ENCODE measurements around the gene PRDM10. TPM values are rescaled to one million over a fixed set of nuclear protein-coding genes. Genes with fewer than 3 reads are reported as not detected.

Gene PRDM10
- polyA plus RNA-seq, 1 donor, result 8.8 TPM

DNA sequence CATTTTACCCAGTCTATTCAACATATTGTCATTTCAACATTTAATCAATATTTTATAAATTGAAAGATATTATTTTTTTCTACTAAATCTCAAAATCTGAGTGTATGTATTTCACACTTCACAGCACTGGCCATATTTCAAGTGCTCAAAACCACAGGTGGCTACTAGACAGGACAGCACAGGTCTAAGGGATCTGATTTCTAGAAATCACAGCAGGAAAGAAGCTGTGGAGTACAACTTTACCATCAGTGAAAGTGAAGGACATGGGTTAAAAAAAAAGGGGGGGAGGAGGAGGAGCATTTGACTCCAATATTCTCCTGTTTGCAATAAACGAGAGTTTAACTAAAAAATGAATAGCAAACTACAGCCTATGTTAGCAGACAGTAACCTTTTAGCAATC, 4.5 kb downstream of the PRDM10 start:
- Histone ChIP-seq H3K9me3 (ENCODE audit: control insufficient read depth, low read depth, low read length) (no peaks in the 10 kb centered on the region), H3K27ac (ENCODE audit: low read length) (peak overlapping the region; percentile 89), H3K4me3 (ENCODE audit: low read length) (no peak overlapping the region), H3K4me1 (ENCODE audit: control insufficient read depth, insufficient read depth, low read length) (peaks cover 26% of the 10 kb centered on the region), H3K27me3 (ENCODE audit: control insufficient read depth, insufficient read depth, low read length) (no peaks in the 10 kb centered on the region), H3K36me3 (ENCODE audit: control insufficient read depth, insufficient read depth, low read length) (no peaks in the 10 kb centered on the region)
- DNase-seq, result no peak
- no CpG with 5 or more reads among the region's 1 CpG for WGBS (ENCODE audit: insufficient coverage, low lambda C conversion rate)

DNA sequence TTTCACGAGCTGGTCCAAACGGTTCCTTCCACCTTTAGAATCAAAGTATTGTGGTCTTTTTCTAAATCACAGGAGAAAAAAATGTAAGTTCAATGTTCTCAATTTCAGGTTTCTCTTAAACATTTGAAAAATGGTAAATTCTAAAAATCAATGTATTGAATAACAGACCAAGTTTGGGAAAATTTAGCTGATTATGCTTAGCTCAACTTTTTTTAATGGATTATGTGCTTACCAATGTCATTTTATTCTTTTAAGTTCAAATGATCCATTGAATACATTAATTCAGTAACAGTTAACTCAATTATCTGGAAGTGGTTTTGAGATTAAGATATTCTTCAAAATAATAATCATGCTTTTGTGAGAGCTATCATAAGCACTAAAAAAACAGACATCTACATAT, 5.1 kb downstream of the PRDM10 start:
- no peaks in the 10 kb centered on the region for H3K27me3 ChIP-seq (ENCODE audit: control insufficient read depth, insufficient read depth, low read length)
- WGBS (ENCODE audit: insufficient coverage, low lambda C conversion rate), result 100% methylated on average over 1 of the region's 2 CpGs

DNA sequence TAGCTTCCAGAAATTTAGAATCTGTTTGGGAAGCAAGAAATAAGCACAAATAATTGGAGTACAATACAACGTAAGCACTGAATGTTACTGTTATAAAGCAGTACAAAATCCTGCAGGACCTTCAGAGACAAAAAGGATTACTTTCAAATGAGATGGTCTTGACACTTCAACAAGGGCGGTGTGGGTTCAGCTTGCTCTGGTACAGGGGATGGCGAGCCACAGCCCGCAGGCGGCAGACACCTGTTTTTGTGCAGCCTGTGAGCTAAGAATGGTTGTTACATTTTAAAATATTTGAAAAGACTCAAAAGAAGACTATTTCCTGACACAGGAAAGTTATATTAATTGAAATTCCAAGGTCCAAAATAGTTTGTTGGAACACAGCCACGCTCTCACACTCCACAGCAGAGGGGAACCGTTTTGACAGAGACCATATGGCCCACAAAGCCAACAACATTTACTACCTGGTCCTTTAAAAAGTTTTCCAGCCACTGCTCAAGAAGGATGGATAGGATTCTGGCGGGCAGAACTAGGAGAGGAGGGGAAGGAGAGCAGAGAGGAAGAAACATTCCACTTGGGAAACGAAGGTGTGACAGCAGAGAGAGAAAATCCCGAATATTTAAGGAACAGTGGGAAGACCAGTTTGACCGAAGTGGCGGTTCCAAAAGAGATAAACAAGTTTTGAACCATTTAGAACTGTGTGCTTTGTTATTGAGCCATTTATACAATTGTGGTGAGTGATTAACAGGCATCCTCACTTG, 6.3 kb downstream of the PRDM10 start:
- DNase-seq, result no peak
- Histone ChIP-seq H3K36me3 (ENCODE audit: control insufficient read depth, insufficient read depth, low read length) (no peaks in the 10 kb centered on the region), H3K4me3 (ENCODE audit: low read length) (no peak overlapping the region), H3K27ac (ENCODE audit: low read length) (peak overlapping the region; percentile 62), H3K4me1 (ENCODE audit: control insufficient read depth, insufficient read depth, low read length) (peaks cover 39% of the 10 kb centered on the region), H3K27me3 (ENCODE audit: control insufficient read depth, insufficient read depth, low read length) (no peaks in the 10 kb centered on the region), H3K9me3 (ENCODE audit: control insufficient read depth, low read depth, low read length) (no peaks in the 10 kb centered on the region)
- 83% methylated on average over 5 of the region's 12 CpGs for WGBS (ENCODE audit: insufficient coverage, low lambda C conversion rate)

More for the DNA sequence above, 5.1 kb downstream of the PRDM10 start:
- no peak overlapping the region for H3K4me3 ChIP-seq (ENCODE audit: low read length)
- no peaks in the 10 kb centered on the region for H3K9me3 ChIP-seq (ENCODE audit: control insufficient read depth, low read depth, low read length)
- H3K36me3 ChIP-seq (ENCODE audit: control insufficient read depth, insufficient read depth, low read length), result no peaks in the 10 kb centered on the region
- peaks cover 31% of the 10 kb centered on the region for H3K4me1 ChIP-seq (ENCODE audit: control insufficient read depth, insufficient read depth, low read length)
- H3K27ac ChIP-seq (ENCODE audit: low read length), result peak overlapping the region; percentile 62
- no peak for DNase-seq

DNA sequence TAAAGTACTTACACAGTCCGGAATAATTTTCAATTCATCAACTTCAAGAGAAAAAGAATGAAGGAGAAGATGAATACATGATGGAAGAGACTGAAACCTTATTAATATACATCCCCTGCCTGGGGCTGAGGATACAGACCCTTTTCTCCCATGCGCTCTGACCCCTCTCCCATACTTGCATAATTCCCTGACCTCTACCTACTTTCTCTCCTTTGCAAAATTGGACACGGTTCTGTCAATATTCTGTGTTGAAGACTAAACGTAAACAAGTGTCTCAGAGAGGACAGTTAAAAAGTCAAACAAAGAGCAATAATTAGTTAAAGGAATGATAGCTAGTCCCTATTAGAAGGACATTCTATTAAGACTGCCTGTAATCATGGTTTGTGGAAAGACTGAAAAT, 7.5 kb downstream of the PRDM10 start:
- Histone ChIP-seq H3K36me3 (ENCODE audit: control insufficient read depth, insufficient read depth, low read length) (no peaks in the 10 kb centered on the region), H3K9me3 (ENCODE audit: control insufficient read depth, low read depth, low read length) (no peaks in the 10 kb centered on the region), H3K27ac (ENCODE audit: low read length) (no peak overlapping the region), H3K27me3 (ENCODE audit: control insufficient read depth, insufficient read depth, low read length) (no peaks in the 10 kb centered on the region), H3K4me3 (ENCODE audit: low read length) (no peak overlapping the region), H3K4me1 (ENCODE audit: control insufficient read depth, insufficient read depth, low read length) (peaks cover 35% of the 10 kb centered on the region)
- WGBS (ENCODE audit: insufficient coverage, low lambda C conversion rate), result no CpG with 5 or more reads among the region's 4 CpGs
- DNase-seq, result no peak

DNA sequence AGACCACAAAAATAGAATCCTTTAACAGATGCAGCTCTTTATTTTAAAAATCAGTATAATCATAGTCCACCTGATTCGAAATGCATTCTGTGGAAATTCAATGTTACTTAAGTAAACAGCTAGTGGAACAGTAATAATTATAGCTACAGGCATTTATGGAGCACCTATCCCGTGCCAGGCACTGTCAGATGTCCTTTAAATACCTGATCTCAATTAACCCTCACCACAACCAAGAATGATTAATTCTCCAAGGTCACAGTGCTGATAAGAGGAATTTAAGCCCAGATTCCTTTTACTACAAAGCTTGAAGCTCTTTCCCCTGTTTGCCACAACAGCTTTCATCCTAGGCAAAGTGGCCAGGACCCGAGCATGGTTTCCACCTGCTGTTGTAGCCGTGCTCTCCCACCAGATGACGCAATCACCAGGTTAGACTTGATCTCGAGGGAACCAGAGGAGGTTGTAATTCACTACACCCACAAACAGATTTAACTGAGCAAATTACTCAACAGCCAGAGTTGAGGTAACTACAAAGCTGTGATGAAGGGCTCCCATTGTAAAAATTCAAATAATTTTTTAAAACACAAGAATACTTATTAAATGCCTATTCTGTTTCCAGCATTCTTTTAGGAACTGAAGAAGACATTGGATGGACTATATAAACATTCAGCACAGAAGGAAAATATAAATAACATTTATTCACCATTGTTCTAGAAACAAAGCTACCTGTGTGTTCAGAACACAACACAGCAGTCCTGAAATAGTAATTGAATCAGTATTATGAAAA, 10.3 kb downstream of the PRDM10 start:
- H3K27ac ChIP-seq (ENCODE audit: low read length), result peak overlapping the region; percentile 71
- 20% methylated on average over 1 of the region's 6 CpGs for WGBS (ENCODE audit: insufficient coverage, low lambda C conversion rate)
- no peaks in the 10 kb centered on the region for H3K36me3 ChIP-seq (ENCODE audit: control insufficient read depth, insufficient read depth, low read length)
- no peaks in the 10 kb centered on the region for H3K27me3 ChIP-seq (ENCODE audit: control insufficient read depth, insufficient read depth, low read length)
- H3K4me1 ChIP-seq (ENCODE audit: control insufficient read depth, insufficient read depth, low read length), result peaks cover 30% of the 10 kb centered on the region
- no peak overlapping the region for H3K4me3 ChIP-seq (ENCODE audit: low read length)
- peak; percentile 59 to 85 for DNase-seq
- H3K9me3 ChIP-seq (ENCODE audit: control insufficient read depth, low read depth, low read length), result no peaks in the 10 kb centered on the region

DNA sequence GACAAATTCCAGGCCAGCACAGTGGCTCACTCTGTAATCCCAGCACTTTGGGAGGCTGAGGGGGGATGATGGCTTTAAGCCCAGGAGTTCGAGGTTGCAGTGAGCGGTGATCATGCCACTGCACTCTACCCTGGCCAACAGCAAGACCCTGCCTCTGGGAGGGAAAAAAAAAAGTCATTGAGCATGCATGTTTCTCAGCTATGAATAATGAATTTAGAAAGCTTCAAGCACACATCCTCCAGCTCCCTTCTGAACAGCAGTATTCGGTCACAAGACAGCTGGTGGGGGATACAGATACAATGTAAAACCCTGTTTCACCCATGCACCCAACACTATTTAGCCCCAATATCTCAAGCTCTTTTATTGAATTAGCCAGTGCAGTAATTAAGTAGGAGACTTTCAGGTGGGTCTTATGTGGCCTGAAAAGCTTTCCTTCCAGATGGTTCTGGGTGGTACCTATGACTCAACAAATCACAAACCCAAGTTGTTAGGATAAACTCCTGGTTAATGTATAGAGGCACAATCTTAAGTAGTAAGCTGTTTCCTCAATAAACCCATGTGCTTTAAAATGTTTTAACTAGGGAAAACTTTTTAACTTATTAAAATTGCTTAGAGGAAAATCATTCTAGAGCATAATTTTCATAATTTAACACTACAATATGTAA, 13.4 kb downstream of the PRDM10 start:
- DNase-seq, result peak in 1 of 2 donors; percentile 60

DNA sequence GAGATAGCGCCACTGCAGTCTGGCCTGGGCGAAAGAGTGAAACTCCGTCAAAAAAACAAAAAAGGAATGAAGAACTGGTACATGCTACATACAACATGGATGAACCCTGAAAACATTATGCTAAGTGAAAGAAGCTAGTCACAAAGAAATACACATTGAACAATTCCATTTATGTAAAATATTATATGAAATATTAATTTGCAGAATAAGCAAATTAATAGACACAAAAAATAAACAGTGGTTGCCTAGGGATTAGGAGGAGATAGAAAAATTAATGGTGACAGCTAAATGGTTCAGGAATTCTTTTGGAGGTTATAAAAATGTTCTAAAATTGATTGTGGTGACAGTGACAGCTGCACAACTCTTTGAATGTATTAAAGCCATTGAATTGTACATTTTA, 14.7 kb downstream of the PRDM10 start:
- H3K9me3 ChIP-seq (ENCODE audit: control insufficient read depth, low read depth, low read length), result no peaks in the 10 kb centered on the region
- H3K4me3 ChIP-seq (ENCODE audit: low read length), result no peak overlapping the region
- H3K36me3 ChIP-seq (ENCODE audit: control insufficient read depth, insufficient read depth, low read length), result no peaks in the 10 kb centered on the region
- DNase-seq, result no peak
- no peaks in the 10 kb centered on the region for H3K27me3 ChIP-seq (ENCODE audit: control insufficient read depth, insufficient read depth, low read length)
- no peak overlapping the region for H3K27ac ChIP-seq (ENCODE audit: low read length)
- H3K4me1 ChIP-seq (ENCODE audit: control insufficient read depth, insufficient read depth, low read length), result peaks cover 17% of the 10 kb centered on the region
- 100% methylated on average over 2 of the region's 3 CpGs for WGBS (ENCODE audit: insufficient coverage, low lambda C conversion rate)

More for the DNA sequence above, 13.4 kb downstream of the PRDM10 start:
- no peak overlapping the region for H3K4me3 ChIP-seq (ENCODE audit: low read length)
- H3K9me3 ChIP-seq (ENCODE audit: control insufficient read depth, low read depth, low read length), result no peaks in the 10 kb centered on the region
- peaks cover 21% of the 10 kb centered on the region for H3K4me1 ChIP-seq (ENCODE audit: control insufficient read depth, insufficient read depth, low read length)
- H3K27ac ChIP-seq (ENCODE audit: low read length), result peak overlapping the region; percentile 49
- H3K27me3 ChIP-seq (ENCODE audit: control insufficient read depth, insufficient read depth, low read length), result no peaks in the 10 kb centered on the region
- no CpG with 5 or more reads among the region's 3 CpGs for WGBS (ENCODE audit: insufficient coverage, low lambda C conversion rate)
- H3K36me3 ChIP-seq (ENCODE audit: control insufficient read depth, insufficient read depth, low read length), result no peaks in the 10 kb centered on the region

DNA sequence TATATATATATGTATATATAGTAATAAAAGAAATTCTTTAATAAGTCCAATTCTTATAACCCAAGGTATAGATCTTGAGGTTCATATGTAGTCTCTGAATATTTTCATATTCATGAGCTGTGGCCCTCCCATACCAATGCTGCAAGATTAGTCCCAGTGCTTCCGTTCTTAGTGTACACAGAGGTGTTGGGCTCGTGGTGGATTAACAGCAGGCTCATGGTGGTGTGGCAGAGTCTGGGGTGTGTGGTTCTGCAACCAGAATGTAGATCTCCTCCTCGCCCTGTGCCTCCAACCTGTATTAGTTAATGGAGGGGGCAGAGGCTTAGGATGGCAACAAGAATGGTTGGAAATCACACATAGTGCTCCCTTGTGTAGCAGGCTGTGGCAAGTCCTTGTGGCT, 16.8 kb downstream of the PRDM10 start:
- DNase-seq, result no peak
- no peaks in the 10 kb centered on the region for H3K36me3 ChIP-seq (ENCODE audit: control insufficient read depth, insufficient read depth, low read length)
- H3K4me3 ChIP-seq (ENCODE audit: low read length), result no peak overlapping the region
- no peaks in the 10 kb centered on the region for H3K27me3 ChIP-seq (ENCODE audit: control insufficient read depth, insufficient read depth, low read length)
- H3K9me3 ChIP-seq (ENCODE audit: control insufficient read depth, low read depth, low read length), result no peaks in the 10 kb centered on the region
- no peak overlapping the region for H3K27ac ChIP-seq (ENCODE audit: low read length)
- H3K4me1 ChIP-seq (ENCODE audit: control insufficient read depth, insufficient read depth, low read length), result peaks cover 6% of the 10 kb centered on the region
- no CpG with 5 or more reads among the region's 3 CpGs for WGBS (ENCODE audit: insufficient coverage, low lambda C conversion rate)

DNA sequence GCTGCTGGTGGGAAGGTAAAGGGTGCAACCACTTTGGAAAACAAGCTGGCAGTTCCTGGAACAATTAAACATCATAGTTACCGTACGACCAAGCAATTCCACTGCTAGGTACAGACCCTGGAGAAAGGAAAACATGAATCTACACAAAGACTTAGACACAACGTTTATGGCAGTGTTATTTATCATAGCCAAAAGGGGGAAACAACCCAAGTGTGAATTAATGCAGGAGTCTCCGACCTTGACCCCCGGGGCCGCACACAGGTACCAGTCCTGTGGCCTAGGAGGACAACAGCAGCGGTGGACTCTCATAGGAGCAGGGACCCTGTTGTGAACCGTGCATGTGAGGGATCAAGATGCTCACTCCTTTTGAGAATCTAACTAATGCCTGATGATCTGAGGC, 22.5 kb downstream of the PRDM10 start:
- Histone ChIP-seq H3K4me3 (ENCODE audit: low read length) (no peak overlapping the region), H3K36me3 (ENCODE audit: control insufficient read depth, insufficient read depth, low read length) (no peaks in the 10 kb centered on the region), H3K4me1 (ENCODE audit: control insufficient read depth, insufficient read depth, low read length) (no peaks in the 10 kb centered on the region), H3K27me3 (ENCODE audit: control insufficient read depth, insufficient read depth, low read length) (no peaks in the 10 kb centered on the region), H3K27ac (ENCODE audit: low read length) (no peak overlapping the region), H3K9me3 (ENCODE audit: control insufficient read depth, low read depth, low read length) (no peaks in the 10 kb centered on the region)
- no peak for DNase-seq
- WGBS (ENCODE audit: insufficient coverage, low lambda C conversion rate), result no CpG with 5 or more reads among the region's 8 CpGs

DNA sequence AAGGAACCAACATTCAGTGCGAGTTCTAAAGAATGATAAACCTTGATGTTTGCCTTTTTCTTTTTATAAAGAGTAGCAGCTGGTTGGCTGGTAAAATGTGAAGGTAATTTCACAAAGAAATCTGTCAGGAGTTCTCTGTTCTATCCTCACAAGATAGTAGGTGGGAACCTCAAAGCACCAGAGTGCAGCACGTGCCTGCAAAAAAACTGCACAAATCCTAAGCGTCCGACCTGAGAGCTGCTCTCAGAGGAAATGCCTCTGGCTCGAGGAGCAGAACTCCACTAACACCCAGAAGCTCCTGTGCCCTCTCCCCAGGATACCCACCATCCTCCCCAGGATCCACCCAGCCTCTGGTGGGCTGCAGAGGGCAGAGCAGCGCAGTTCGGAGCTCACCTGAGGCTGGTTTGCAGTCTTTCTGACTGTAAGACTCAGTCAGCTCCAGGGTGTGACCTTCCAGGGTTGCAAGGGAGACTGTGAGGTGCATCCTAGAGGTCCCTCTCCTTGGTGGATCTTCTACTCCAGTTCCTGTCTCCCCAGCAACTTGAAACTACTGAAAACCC, 23.5 kb downstream of the PRDM10 start:
- Histone ChIP-seq H3K9me3 (ENCODE audit: control insufficient read depth, low read depth, low read length) (no peaks in the 10 kb centered on the region), H3K27me3 (ENCODE audit: control insufficient read depth, insufficient read depth, low read length) (no peaks in the 10 kb centered on the region), H3K4me3 (ENCODE audit: low read length) (no peak overlapping the region), H3K27ac (ENCODE audit: low read length) (no peak overlapping the region), H3K4me1 (ENCODE audit: control insufficient read depth, insufficient read depth, low read length) (no peaks in the 10 kb centered on the region), H3K36me3 (ENCODE audit: control insufficient read depth, insufficient read depth, low read length) (no peaks in the 10 kb centered on the region)
- WGBS (ENCODE audit: insufficient coverage, low lambda C conversion rate), result 100% methylated on average over 1 of the region's 7 CpGs
- no peak for DNase-seq

Data from large intestine (tissue), 3 donors.